ENCODE results near the gene SLC29A1.

The SLC29A1 gene

DNA sequence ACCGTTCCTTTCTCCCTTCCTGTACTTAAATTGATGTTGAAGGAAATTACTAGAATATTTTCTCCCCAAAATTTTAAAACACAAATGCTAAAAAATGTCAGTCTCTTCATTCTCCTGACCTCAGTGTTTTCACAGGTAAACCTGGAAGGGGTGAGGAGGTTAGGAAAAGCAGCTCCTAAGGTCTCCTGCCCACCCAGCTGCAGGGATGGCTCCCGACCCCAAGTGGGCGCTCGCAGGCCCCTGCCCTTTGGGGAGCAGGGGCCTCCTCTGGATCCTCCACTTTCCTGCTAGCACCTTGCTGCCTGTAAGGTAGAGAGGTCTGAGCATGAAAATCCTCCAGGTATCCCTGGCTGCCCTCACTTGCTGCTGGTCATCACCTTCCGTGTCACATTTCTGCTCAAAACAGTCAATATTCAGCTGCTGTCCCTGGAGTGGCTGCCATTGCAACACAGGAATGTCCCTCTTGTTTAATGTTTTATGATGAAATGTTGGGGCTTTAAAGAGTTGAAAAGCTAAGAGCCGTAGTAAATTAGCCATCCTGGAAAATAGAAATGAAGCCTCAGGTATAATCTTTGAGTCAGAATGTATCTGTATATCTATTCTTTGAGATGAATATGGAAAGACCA, 12.6 kb downstream of the SLC29A1 start:
- TF ChIP-seq ZNF8 (CRISPR knock-in tag; IDR thresholded peaks at IDR 0.05) (no peak), ESRRG (CRISPR knock-in tag; IDR thresholded peaks at IDR 0.05) (no peak), ARNTL (CRISPR knock-in tag; IDR thresholded peaks at IDR 0.05; ENCODE audit: borderline replicate concordance, low read depth) (no peak), ZNF70 (CRISPR knock-in tag; IDR thresholded peaks at IDR 0.05) (no peak), GLIS3 (CRISPR knock-in tag; IDR thresholded peaks at IDR 0.05) (no peak), TOX (CRISPR knock-in tag; IDR thresholded peaks at IDR 0.05; ENCODE audit: borderline replicate concordance) (no peak), ISL1 (CRISPR knock-in tag; IDR thresholded peaks at IDR 0.05) (no peak), TCF4 (CRISPR knock-in tag; IDR thresholded peaks at IDR 0.05; ENCODE audit: borderline replicate concordance) (no peak), ZC3H10 (CRISPR knock-in tag; IDR thresholded peaks at IDR 0.05) (no peak)
- no peak for ATAC-seq

- TF ChIP-seq, protein P1, sequence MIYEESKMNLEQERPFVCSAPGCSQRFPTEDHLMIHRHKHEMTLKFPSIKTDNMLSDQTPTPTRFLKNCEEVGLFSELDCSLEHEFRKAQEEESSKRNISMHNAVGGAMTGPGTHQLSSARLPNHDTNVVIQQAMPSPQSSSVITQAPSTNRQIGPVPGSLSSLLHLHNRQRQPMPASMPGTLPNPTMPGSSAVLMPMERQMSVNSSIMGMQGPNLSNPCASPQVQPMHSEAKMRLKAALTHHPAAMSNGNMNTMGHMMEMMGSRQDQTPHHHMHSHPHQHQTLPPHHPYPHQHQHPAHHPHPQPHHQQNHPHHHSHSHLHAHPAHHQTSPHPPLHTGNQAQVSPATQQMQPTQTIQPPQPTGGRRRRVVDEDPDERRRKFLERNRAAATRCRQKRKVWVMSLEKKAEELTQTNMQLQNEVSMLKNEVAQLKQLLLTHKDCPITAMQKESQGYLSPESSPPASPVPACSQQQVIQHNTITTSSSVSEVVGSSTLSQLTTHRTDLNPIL (CRISPR knock-in tag; IDR thresholded peaks at IDR 0.05; ENCODE audit: low read depth): 0 out of 2 replicates have a peak, but pooled peaks have one; percentile 13
- no peak for TF ChIP-seq GLIS3 (CRISPR knock-in tag; IDR thresholded peaks at IDR 0.05)
- ATAC-seq: peak; percentile 86
Measured at GRCh38 chr6:44237021-44237812, 13.8 kb downstream of the SLC29A1 start.

- no peak for TF ChIP-seq ZNF70 (CRISPR knock-in tag; IDR thresholded peaks at IDR 0.05)
- 0 out of 2 replicates have a peak, but pooled peaks have one; percentile 27 for TF ChIP-seq SNAI2 (CRISPR knock-in tag; IDR thresholded peaks at IDR 0.05)
- TF ChIP-seq, protein P2, sequence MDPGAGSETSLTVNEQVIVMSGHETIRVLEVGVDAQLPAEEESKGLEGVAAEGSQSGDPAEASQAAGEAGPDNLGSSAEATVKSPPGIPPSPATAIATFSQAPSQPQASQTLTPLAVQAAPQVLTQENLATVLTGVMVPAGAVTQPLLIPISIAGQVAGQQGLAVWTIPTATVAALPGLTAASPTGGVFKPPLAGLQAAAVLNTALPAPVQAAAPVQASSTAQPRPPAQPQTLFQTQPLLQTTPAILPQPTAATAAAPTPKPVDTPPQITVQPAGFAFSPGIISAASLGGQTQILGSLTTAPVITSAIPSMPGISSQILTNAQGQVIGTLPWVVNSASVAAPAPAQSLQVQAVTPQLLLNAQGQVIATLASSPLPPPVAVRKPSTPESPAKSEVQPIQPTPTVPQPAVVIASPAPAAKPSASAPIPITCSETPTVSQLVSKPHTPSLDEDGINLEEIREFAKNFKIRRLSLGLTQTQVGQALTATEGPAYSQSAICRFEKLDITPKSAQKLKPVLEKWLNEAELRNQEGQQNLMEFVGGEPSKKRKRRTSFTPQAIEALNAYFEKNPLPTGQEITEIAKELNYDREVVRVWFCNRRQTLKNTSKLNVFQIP (CRISPR knock-in tag; IDR thresholded peaks at IDR 0.05; ENCODE audit: borderline replicate concordance, low read depth): no peak
- no peak for TF ChIP-seq PPARA (CRISPR knock-in tag; IDR thresholded peaks at IDR 0.05; ENCODE audit: borderline replicate concordance)
- no peak for TF ChIP-seq BACH2 (CRISPR knock-in tag; IDR thresholded peaks at IDR 0.05; ENCODE audit: borderline replicate concordance)
- peak; percentile 70 for TF ChIP-seq ZFP3 (CRISPR knock-in tag; IDR thresholded peaks at IDR 0.05)
- TF ChIP-seq ESRRG (CRISPR knock-in tag; IDR thresholded peaks at IDR 0.05): 0 out of 2 replicates have a peak, but pooled peaks have one; percentile 44
- peak; percentile 78 for ATAC-seq
Measured at GRCh38 chr6:44237813-44238433, 14.5 kb downstream of the SLC29A1 start.

DNA sequence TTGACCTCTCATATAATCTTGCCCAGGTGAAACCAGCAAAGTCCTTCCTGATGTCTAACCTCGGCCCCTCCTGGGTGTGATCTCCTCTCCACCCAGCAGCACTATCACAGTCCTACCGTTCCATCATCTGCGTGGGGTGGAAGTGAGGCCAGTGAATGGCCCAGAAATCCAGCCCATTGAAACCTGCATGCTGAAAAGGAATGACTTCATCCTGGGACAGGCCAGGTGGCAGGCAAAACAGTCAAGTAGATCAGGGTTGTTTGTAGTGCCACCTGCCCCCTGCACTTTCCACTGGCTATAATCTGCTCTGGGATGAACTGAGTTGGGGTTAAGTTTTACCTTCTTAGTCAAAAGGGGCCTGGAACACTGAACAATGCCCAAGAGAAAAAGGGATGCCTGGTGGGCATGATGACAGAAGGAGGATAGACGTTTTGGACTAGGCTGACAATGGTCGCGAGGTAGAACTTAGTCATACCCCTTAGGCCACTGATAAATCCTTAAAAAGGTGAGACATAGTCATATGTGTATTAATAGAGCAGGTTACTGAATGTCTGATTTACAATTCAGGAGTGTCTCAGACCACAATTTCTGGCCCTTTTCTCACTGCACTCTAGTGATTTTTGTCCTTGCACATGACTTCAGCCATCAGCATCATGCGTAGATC, 15.4 kb downstream of the SLC29A1 start:
- TF ChIP-seq, protein P3, sequence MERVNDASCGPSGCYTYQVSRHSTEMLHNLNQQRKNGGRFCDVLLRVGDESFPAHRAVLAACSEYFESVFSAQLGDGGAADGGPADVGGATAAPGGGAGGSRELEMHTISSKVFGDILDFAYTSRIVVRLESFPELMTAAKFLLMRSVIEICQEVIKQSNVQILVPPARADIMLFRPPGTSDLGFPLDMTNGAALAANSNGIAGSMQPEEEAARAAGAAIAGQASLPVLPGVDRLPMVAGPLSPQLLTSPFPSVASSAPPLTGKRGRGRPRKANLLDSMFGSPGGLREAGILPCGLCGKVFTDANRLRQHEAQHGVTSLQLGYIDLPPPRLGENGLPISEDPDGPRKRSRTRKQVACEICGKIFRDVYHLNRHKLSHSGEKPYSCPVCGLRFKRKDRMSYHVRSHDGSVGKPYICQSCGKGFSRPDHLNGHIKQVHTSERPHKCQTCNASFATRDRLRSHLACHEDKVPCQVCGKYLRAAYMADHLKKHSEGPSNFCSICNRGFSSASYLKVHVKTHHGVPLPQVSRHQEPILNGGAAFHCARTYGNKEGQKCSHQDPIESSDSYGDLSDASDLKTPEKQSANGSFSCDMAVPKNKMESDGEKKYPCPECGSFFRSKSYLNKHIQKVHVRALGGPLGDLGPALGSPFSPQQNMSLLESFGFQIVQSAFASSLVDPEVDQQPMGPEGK (CRISPR knock-in tag; IDR thresholded peaks at IDR 0.05; ENCODE audit: borderline replicate concordance): no peak
- TF ChIP-seq TCF4 (CRISPR knock-in tag; IDR thresholded peaks at IDR 0.05; ENCODE audit: borderline replicate concordance) (no peak), ZFP3 (CRISPR knock-in tag; IDR thresholded peaks at IDR 0.05) (no peak), OSR1 (CRISPR knock-in tag; IDR thresholded peaks at IDR 0.05) (no peak), ZC3H10 (CRISPR knock-in tag; IDR thresholded peaks at IDR 0.05) (no peak), ESRRG (CRISPR knock-in tag; IDR thresholded peaks at IDR 0.05) (no peak), TOX (CRISPR knock-in tag; IDR thresholded peaks at IDR 0.05; ENCODE audit: borderline replicate concordance) (no peak), ZFP30 (CRISPR knock-in tag; IDR thresholded peaks at IDR 0.05) (no peak), ZNF565 (CRISPR knock-in tag; conservative IDR thresholded peaks at IDR 0.05; ENCODE audit: low read depth) (no peak), ZNF70 (CRISPR knock-in tag; IDR thresholded peaks at IDR 0.05) (no peak), SNAI2 (CRISPR knock-in tag; IDR thresholded peaks at IDR 0.05) (no peak)
- ATAC-seq: no peak
